ENCODE data around the gene EIF2A. TPM values are rescaled to one million over a fixed set of nuclear protein-coding genes. Genes with fewer than 3 reads are reported as not detected.
"Not testable (repeated sequence)": the region's sequence is repeated elsewhere in the genome, so short reads cannot be mapped to it uniquely, and the experiment has no call there.

Gene EIF2A
- total RNA-seq, result 10 to 100 TPM; 90.8 to 95.3 TPM
- polyA plus RNA-seq, result 10 to 100 TPM; 49.3 to 58.9 TPM

DNA sequence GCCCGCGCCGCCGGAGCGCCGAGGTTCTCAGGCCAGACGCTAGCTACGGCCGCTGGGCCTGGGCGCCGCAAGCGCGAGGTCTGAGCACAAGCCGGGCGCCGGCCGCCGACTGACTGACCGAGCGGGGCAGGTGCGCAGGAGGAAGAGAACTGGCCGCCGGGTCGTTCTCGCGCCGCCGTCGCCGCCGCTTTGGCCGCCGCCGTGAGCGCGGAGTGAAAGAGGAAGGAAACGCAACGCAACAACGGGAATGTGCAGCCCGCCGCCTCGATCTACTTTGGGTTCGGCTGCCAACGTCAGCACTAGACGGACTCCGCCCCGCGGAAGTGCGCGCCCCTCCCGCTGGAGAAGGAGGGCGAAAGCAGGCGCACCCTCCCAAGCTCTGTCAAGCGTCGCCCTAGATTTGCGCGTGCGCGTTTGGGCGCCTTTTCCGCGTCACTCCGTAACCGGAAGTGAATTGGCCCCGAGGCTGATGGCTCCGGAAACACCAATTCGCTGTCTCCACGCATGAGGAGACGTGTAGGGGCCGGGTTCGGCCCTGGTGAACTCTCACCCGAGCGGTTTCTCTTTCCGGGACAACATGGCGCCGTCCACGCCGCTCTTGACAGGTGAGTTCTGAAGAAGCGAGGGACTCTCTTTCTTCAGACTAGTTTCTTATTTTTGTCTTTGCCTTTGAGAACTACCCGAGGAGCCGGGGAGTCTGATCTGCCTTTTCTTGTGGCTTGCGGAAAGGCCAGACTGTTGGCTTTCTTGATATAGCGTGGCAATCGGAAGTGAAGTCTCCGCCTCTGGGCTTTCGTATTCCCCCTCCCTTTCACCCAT lies at the start of gene EIF2A, which contains the start of gene SERP1:
EIF2A (plus strand) TSS at position 562 of the 819 bp plus-strand sequence; CDS start at position 578, 16 bp downstream.
SERP1 (minus strand) TSS at position 271 of the 819 bp plus-strand sequence. CDS start 361 bp downstream, outside the sequence.
- Histone ChIP-seq H3K4me1 (ENCODE audit: insufficient read depth, low read length) (peaks cover 62% of the 10 kb centered on the region), H3K27ac (ENCODE audit: low read depth, low read length) (peak within 1 kb of the TSS; percentile 99), H3K27me3 (ENCODE audit: insufficient read depth, low read length) (no peaks in the 10 kb centered on the region), H3K9me3 (ENCODE audit: control insufficient read depth in 1 of 2, low read length in 2 of 2) (no peaks in the 10 kb centered on the region), H3K36me3 (ENCODE audit: insufficient read depth, low read length) (peaks cover 10% of the 10 kb centered on the region), H3K4me3 (ENCODE audit: low read length in 2 of 2) (peak within 1 kb of the TSS; percentile 77 to 89)
- peak; percentile 99 to 100 (median 100) for DNase-seq
- Mint-ChIP-seq H3K36me3 (peaks cover 4 to 53% of the 10 kb centered on the region in 2 donors), H3K27me3 (no peaks in the 10 kb centered on the region), H3K27ac (peak within 1 kb of the TSS; percentile 95 to 100 (median 99)), H3K4me1 (peaks cover 39 to 81% (median 61%) of the 10 kb centered on the region in 4 donors), H3K9me3 (peaks cover 0 to 5% (median 0%) of the 10 kb centered on the region in 8 donors), H3K4me3 (peak within 1 kb of the TSS; percentile 92 to 99 (median 97))
- ChIA-PET CTCF (ENCODE audit: partially characterized antibody) (interaction anchor here (1.0 to 1.6 kb wide), 3 partner anchors 56 to 241 kb away, joined by 3 to 6 read pairs (median 5); partner anchors contain the start of genes SELENOT and SIAH2), POLR2A (ENCODE audit: partially characterized antibody) (interaction anchor here (0.7 to 6.0 kb wide), 21 partner anchors 9 to 1722 kb away, joined by 3 to 150 read pairs (median 5); partner anchors contain the start of genes ERICH6, HPS3, MBNL1 and SELENOT)
- intact Hi-C loops (cut with micrococcal nuclease), result loop anchor here (1.0 to 5.0 kb wide), 7 partner anchors 57 to 733 kb away; partner anchors contain the start of genes ERICH6, GPR171, PFN2 and RNF13

- Histone ChIP-seq H3K9me3 (ENCODE audit: control insufficient read depth in 1 of 2, low read length in 2 of 2) (peaks cover 0 to 5% of the 10 kb centered on the region in 2 donors), H3K4me1 (ENCODE audit: insufficient read depth, low read length) (no peaks in the 10 kb centered on the region), H3K4me3 (ENCODE audit: low read length in 2 of 2) (no peak overlapping the region), H3K36me3 (ENCODE audit: insufficient read depth, low read length) (no peaks in the 10 kb centered on the region), H3K27ac (ENCODE audit: low read depth, low read length) (no peak overlapping the region), H3K27me3 (ENCODE audit: insufficient read depth, low read length) (no peaks in the 10 kb centered on the region)
- no peak overlapping the region for H3K27ac Mint-ChIP-seq
- peaks cover 0 to 14% (median 7%) of the 10 kb centered on the region in 8 donors for H3K9me3 Mint-ChIP-seq
- peaks cover 0 to 7% of the 10 kb centered on the region in 2 donors for H3K36me3 Mint-ChIP-seq
- H3K4me3 Mint-ChIP-seq, result no peak overlapping the region
- CTCF ChIA-PET (ENCODE audit: partially characterized antibody), result interaction anchor here (0.9 to 1.4 kb wide), 4 partner anchors 9 to 218 kb away, joined by 3 to 4 read pairs (median 3); no protein-coding TSS in a partner anchor
- H3K27me3 Mint-ChIP-seq, result peaks cover 1 to 3% of the 10 kb centered on the region in 2 donors
- no peaks in the 10 kb centered on the region for H3K4me1 Mint-ChIP-seq
- POLR2A ChIA-PET (ENCODE audit: partially characterized antibody), result no interaction called here
- intact Hi-C loops (cut with micrococcal nuclease), result no loop called here
- DNase-seq, result no peak
Measured at GRCh38 chr3:150497956-150498355, 48.6 kb upstream of the EIF2A start.

- H3K9me3 ChIP-seq (ENCODE audit: control insufficient read depth in 1 of 2, low read length in 2 of 2); H3K4me1 Mint-ChIP-seq; POLR2A ChIA-PET (ENCODE audit: partially characterized antibody); H3K4me3 Mint-ChIP-seq; H3K4me3 ChIP-seq (ENCODE audit: low read length in 2 of 2); H3K36me3 Mint-ChIP-seq; DNase-seq; H3K36me3 ChIP-seq (ENCODE audit: insufficient read depth, low read length); H3K27ac ChIP-seq (ENCODE audit: low read depth, low read length); CTCF ChIA-PET (ENCODE audit: partially characterized antibody); H3K27me3 ChIP-seq (ENCODE audit: insufficient read depth, low read length); intact Hi-C loops (cut with micrococcal nuclease); H3K4me1 ChIP-seq (ENCODE audit: insufficient read depth, low read length); H3K27ac Mint-ChIP-seq: not testable (repeated sequence)
- Mint-ChIP-seq H3K27me3 (peaks cover 10 to 11% of the 10 kb centered on the region in 2 donors), H3K9me3 (peaks cover 0 to 14% (median 7%) of the 10 kb centered on the region in 8 donors)
Measured at GRCh38 chr3:150500960-150501359, 45.6 kb upstream of the EIF2A start.

- Mint-ChIP-seq H3K27me3 (peaks cover 16 to 21% of the 10 kb centered on the region in 2 donors), H3K4me1 (no peaks in the 10 kb centered on the region)
- CTCF ChIA-PET (ENCODE audit: partially characterized antibody), result interaction anchor here (2.5 kb wide), 1 partner anchor 8 kb away, joined by 18 read pairs; no protein-coding TSS in a partner anchor
Measured at GRCh38 chr3:150503402-150504099, 43.0 kb upstream of the EIF2A start.

DNA sequence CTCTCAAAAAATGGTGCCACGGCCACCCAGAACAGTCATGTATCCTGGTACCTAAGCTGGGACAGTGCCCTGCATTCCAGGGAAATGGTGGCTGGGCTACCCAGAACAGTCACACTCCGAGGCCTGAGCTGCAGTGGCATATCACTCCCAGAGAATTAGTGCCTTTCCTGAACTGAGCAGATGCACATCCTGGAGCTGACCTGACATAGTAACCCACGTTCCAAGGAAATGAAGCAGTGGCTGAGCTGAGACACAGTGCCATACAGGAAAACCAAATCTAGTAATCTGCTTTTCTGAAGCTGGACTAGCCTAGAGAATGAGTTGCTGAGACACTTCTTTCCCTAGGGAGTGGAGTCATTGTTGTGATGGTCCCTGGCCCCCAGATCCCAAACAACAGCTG lies 42.1 kb upstream of the EIF2A start:
- Mint-ChIP-seq H3K4me1 (no peaks in the 10 kb centered on the region), H3K36me3 (peaks cover 0 to 7% of the 10 kb centered on the region in 2 donors), H3K9me3 (peaks cover 0 to 29% (median 9%) of the 10 kb centered on the region in 8 donors), H3K27ac (peak overlapping the region in 1 of 7 donors; percentile 53), H3K27me3 (peaks cover 16 to 21% of the 10 kb centered on the region in 2 donors), H3K4me3 (no peak overlapping the region)
- ChIA-PET POLR2A (ENCODE audit: partially characterized antibody) (no interaction called here), CTCF (ENCODE audit: partially characterized antibody) (interaction anchor here (2.5 kb wide), 1 partner anchor 9 kb away, joined by 18 read pairs; no protein-coding TSS in a partner anchor)
- no peak overlapping the region for H3K4me3 ChIP-seq (ENCODE audit: low read length in 2 of 2)
- intact Hi-C loops (cut with micrococcal nuclease), result no loop called here
- H3K4me1 ChIP-seq (ENCODE audit: insufficient read depth, low read length), result no peaks in the 10 kb centered on the region
- H3K9me3 ChIP-seq (ENCODE audit: control insufficient read depth in 1 of 2, low read length in 2 of 2), result peaks cover 0 to 5% of the 10 kb centered on the region in 2 donors
- H3K36me3 ChIP-seq (ENCODE audit: insufficient read depth, low read length), result no peaks in the 10 kb centered on the region
- no peak overlapping the region for H3K27ac ChIP-seq (ENCODE audit: low read depth, low read length)
- no peak for DNase-seq
- peaks cover 5% of the 10 kb centered on the region for H3K27me3 ChIP-seq (ENCODE audit: insufficient read depth, low read length)

More at GRCh38 chr3:150503402-150504099, 43.0 kb upstream of the EIF2A start:
- no peak overlapping the region for H3K27ac ChIP-seq (ENCODE audit: low read depth, low read length)
- Mint-ChIP-seq H3K4me3 (no peak overlapping the region), H3K36me3 (peaks cover 0 to 7% of the 10 kb centered on the region in 2 donors), H3K9me3 (peaks cover 0 to 29% (median 9%) of the 10 kb centered on the region in 8 donors), H3K27ac (no peak overlapping the region)
- peaks cover 0 to 5% of the 10 kb centered on the region in 2 donors for H3K9me3 ChIP-seq (ENCODE audit: control insufficient read depth in 1 of 2, low read length in 2 of 2)
- H3K4me3 ChIP-seq (ENCODE audit: low read length in 2 of 2), result no peak overlapping the region
- H3K36me3 ChIP-seq (ENCODE audit: insufficient read depth, low read length), result no peaks in the 10 kb centered on the region
- no peaks in the 10 kb centered on the region for H3K4me1 ChIP-seq (ENCODE audit: insufficient read depth, low read length)
- H3K27me3 ChIP-seq (ENCODE audit: insufficient read depth, low read length), result peaks cover 5% of the 10 kb centered on the region
- intact Hi-C loops (cut with micrococcal nuclease), result no loop called here
- no peak for DNase-seq
- POLR2A ChIA-PET (ENCODE audit: partially characterized antibody), result no interaction called here

- CTCF ChIA-PET (ENCODE audit: partially characterized antibody), result no interaction called here
- POLR2A ChIA-PET (ENCODE audit: partially characterized antibody), result no interaction called here
Measured at GRCh38 chr3:150508401-150508800, 38.2 kb upstream of the EIF2A start.

More at GRCh38 chr3:150508401-150508800, 38.2 kb upstream of the EIF2A start:
- no peak overlapping the region for H3K4me3 ChIP-seq (ENCODE audit: low read length in 2 of 2)
- intact Hi-C loops (cut with micrococcal nuclease), result no loop called here
- peaks cover 21 to 22% of the 10 kb centered on the region in 2 donors for H3K27me3 Mint-ChIP-seq
- no peak overlapping the region for H3K27ac ChIP-seq (ENCODE audit: low read depth, low read length)
- no peak overlapping the region for H3K27ac Mint-ChIP-seq
- H3K9me3 ChIP-seq (ENCODE audit: control insufficient read depth in 1 of 2, low read length in 2 of 2), result no peaks in the 10 kb centered on the region
- no peaks in the 10 kb centered on the region for H3K4me1 Mint-ChIP-seq
- no peaks in the 10 kb centered on the region for H3K36me3 ChIP-seq (ENCODE audit: insufficient read depth, low read length)
- H3K36me3 Mint-ChIP-seq, result no peaks in the 10 kb centered on the region
- peaks cover 5% of the 10 kb centered on the region for H3K27me3 ChIP-seq (ENCODE audit: insufficient read depth, low read length)
- DNase-seq, result no peak
- H3K4me3 Mint-ChIP-seq, result no peak overlapping the region
- H3K9me3 Mint-ChIP-seq, result peaks cover 0 to 15% (median 3%) of the 10 kb centered on the region in 8 donors
- no peaks in the 10 kb centered on the region for H3K4me1 ChIP-seq (ENCODE audit: insufficient read depth, low read length)

Measured in CD4-positive, alpha-beta memory T cell (primary cell).